RWPE2 (cell line): ENCODE measurements around the gene C2CD2.

ENCODE experiments used
- ATAC-seq: fragments of 200-7000 bp; cut with Tn5 transposase; 3 replicates; pipeline ENCODE4 v1.9.1; 2021; ENCODE audit warnings: low read depth
- DNase-seq: peaks from one replicate; pipeline ENCODE4 v3.0.0-alpha.2; 2020; ENCODE audit warnings: low spot score
- H3K27ac ChIP-seq: fragments of 450-650 bp; 2 replicates; pipeline ENCODE4 v1.5.1; 2017; ENCODE audit warnings: mild to moderate bottlenecking; ENCODE audit not compliant: poor library complexity, severe bottlenecking
- H3K27me3 ChIP-seq: fragments of 250-450 bp; sonication (Bioruptor Pico); 2 replicates; pipeline ENCODE4 v1.5.1; 2021; ENCODE audit warnings: mild to moderate bottlenecking, moderate library complexity; ENCODE audit not compliant: insufficient read depth, poor library complexity, severe bottlenecking
- H3K36me3 ChIP-seq: fragments of 250-450 bp; sonication (Bioruptor Pico); 2 replicates; pipeline ENCODE4 v1.5.1; 2020; ENCODE audit warnings: low read depth, mild to moderate bottlenecking, moderate library complexity
- H3K4me1 ChIP-seq: fragments of 250-450 bp; sonication (Bioruptor Pico); 2 replicates; pipeline ENCODE4 v1.5.1; 2021; ENCODE audit warnings: mild to moderate bottlenecking, moderate library complexity; ENCODE audit not compliant: insufficient read depth, poor library complexity, severe bottlenecking
- H3K4me3 ChIP-seq: fragments of 250-450 bp; sonication (Bioruptor Pico); 2 replicates; pipeline ENCODE4 v1.5.1; 2021; ENCODE audit warnings: mild to moderate bottlenecking, moderate library complexity; ENCODE audit not compliant: severe bottlenecking
- H3K9me3 ChIP-seq: fragments of 250-450 bp; sonication (Bioruptor Pico); 2 replicates; pipeline ENCODE4 v1.5.1; 2021; ENCODE audit warnings: mild to moderate bottlenecking, moderate library complexity; ENCODE audit not compliant: severe bottlenecking
- TF ChIP-seq, protein P1 (sequence below): fragments of 450-650 bp; IDR thresholded peaks from one replicate; pipeline ENCODE4 v1.5.1; 2017; ENCODE audit warnings: mild to moderate bottlenecking, moderate library complexity; ENCODE audit not compliant: poor library complexity, severe bottlenecking

C2CD2 gene

DNA sequence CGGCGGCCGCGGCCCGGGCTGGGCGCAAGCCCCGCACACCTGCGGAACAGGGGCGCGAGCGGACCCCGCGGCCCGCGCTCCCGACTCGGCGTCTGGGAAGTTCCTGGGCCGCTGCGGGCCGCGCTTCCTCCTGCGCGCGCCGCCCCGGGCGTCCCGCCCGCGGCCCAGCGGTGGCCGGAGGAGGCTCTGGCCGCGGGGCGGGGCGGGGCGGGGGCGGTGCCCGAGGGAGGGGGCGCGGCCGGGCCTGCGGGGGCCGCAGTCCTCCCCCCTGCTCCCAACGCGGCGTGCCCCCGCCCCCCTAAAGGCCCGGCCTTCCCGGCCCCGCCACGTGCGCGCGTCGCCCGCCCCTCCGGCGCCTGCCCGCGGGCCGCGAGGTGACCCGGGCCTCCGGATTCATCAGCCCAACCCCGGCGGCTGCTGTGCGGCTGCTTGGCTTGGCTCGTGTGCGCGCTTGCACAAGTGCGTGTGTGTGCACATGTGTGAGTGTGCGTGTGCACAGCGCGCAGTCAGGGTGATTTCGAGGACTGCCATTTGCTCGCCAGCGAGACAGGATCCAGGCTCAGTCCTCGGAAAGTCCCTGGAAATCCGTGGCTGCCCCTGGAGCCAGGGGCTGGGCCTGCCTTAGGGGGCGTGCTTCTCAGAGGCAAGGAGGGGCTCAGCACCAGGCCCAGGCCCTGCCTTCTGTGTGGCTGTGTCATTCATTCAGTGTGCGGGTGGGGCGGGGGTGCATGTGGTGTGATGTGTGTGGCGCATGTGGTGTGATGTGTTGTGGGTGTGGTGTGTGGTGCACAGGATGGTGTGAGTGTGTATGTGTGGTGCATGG lies at the start of gene C2CD2:
Gene C2CD2 (minus strand): TSS at position 188 of the 823 bp plus-strand sequence. CDS start 370 bp downstream, outside the sequence.
- Histone ChIP-seq H3K27ac (peak within 1 kb of the TSS; percentile 40), H3K27me3 (no peaks in the 10 kb centered on the region), H3K9me3 (no peaks in the 10 kb centered on the region), H3K4me3 (peak within 1 kb of the TSS; percentile 63), H3K36me3 (no peaks in the 10 kb centered on the region; the same call in 1 of the 2 replicates), H3K4me1 (peaks cover 31% of the 10 kb centered on the region)
- ATAC-seq (peak; percentile 7; the same call in 1 of the 3 replicates), DNase-seq (no peak)
- TF ChIP-seq, protein P1, sequence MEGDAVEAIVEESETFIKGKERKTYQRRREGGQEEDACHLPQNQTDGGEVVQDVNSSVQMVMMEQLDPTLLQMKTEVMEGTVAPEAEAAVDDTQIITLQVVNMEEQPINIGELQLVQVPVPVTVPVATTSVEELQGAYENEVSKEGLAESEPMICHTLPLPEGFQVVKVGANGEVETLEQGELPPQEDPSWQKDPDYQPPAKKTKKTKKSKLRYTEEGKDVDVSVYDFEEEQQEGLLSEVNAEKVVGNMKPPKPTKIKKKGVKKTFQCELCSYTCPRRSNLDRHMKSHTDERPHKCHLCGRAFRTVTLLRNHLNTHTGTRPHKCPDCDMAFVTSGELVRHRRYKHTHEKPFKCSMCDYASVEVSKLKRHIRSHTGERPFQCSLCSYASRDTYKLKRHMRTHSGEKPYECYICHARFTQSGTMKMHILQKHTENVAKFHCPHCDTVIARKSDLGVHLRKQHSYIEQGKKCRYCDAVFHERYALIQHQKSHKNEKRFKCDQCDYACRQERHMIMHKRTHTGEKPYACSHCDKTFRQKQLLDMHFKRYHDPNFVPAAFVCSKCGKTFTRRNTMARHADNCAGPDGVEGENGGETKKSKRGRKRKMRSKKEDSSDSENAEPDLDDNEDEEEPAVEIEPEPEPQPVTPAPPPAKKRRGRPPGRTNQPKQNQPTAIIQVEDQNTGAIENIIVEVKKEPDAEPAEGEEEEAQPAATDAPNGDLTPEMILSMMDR, result no peak

DNA sequence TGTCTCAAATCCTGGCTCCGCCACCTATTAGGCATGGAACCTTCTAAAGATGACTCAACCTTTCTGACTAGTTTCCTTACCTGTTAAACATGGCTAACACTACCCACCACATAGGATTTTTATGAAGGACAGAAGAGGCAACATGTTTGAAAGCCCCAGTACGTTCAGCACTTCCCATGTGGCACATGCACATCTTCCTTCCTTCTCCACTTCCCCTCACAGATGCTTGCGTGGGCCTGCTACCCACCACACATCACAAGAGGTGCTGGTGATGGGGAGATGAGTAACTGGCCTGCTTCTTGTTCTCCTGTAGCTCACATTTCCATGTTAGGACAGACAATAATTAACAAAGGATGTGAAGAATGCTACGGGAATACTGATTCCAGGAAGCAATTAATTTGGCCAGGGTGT lies 49.2 kb upstream of the C2CD2 start:
- DNase-seq, result no peak
- peak; percentile 25; the same call in 1 of the 3 replicates for ATAC-seq
- Histone ChIP-seq H3K36me3 (peaks cover 58% of the 10 kb centered on the region), H3K4me3 (no peak overlapping the region), H3K27me3 (no peaks in the 10 kb centered on the region), H3K27ac (peak overlapping the region; percentile 57), H3K9me3 (no peaks in the 10 kb centered on the region), H3K4me1 (peaks cover 17% of the 10 kb centered on the region)
- TF ChIP-seq, protein P1, result no peak

DNA sequence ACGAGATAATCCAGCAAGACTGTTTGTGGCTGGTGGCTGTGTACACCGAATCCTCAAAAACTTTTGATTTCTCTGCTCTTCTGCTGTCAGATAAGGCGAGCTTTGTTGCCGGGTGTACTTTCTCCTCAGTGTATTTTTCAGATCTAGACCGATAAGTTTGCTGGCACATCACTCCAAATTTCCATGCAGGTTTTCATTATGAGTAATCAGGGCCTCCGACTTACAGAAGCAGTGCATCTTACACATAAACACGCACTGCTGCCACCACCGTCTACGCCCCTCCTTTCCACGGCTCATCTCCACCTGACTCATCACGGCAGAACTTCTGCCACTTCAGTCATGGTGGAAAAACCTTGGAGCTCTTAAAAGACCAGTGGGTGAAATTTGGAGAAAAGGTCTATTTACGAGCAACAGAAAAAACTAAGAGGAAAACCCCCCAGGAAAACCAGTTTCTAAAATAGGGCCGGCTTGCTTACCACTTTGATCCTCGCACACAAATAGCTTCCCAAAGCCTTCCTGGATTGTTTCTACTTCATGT lies 48.7 kb upstream of the C2CD2 start:
- Histone ChIP-seq H3K9me3 (no peaks in the 10 kb centered on the region), H3K4me1 (peaks cover 17% of the 10 kb centered on the region), H3K27me3 (no peaks in the 10 kb centered on the region), H3K4me3 (no peak overlapping the region), H3K27ac (peak overlapping the region; percentile 57), H3K36me3 (peaks cover 56% of the 10 kb centered on the region)
- DNase-seq (no peak), ATAC-seq (peak; percentile 95)
- TF ChIP-seq, protein P1, result no peak

DNA sequence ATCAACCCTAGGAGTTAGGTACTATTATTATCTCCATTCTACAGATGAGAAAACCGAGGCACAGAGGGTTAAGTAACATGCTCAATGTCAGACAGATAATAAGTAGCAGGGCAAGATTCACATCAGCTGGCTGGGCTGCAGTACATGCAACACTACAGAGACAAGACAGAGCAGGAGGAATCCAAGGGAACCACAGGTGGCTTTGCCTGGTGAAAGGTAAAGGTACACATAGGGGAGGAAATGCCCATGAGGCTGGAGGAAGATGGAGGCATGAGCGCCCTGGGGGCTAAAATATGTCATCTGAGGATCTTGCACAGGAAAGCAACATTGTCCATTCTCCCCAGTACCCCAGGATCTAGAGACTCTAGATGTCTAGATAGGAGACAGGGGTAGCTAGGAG lies 48.0 kb upstream of the C2CD2 start:
- no peak overlapping the region for H3K4me3 ChIP-seq
- no peak for DNase-seq
- peaks cover 17% of the 10 kb centered on the region for H3K4me1 ChIP-seq
- TF ChIP-seq, protein P1, result no peak
- ATAC-seq, result no peak
- no peaks in the 10 kb centered on the region for H3K27me3 ChIP-seq
- no peaks in the 10 kb centered on the region for H3K9me3 ChIP-seq
- peaks cover 55% of the 10 kb centered on the region for H3K36me3 ChIP-seq
- peak overlapping the region; percentile 57 for H3K27ac ChIP-seq
